Hematopoietic multipotent progenitor cell treated with erythropoietin and hydrocortisone succinate and interleukin-3 and kit ligand, for 15 days (in vitro differentiated cells): ENCODE data around the gene ZNF652.

Experiments used
- DNase-seq: peaks from one replicate; pipeline ENCODE4 v3.0.0-alpha.2; 2015; ENCODE audit warnings: low spot score

The ZNF652 gene

GRCh38 chr17:49358641-49359247, 3.3 kb downstream of the ZNF652 start:
- no peak for DNase-seq

GRCh38 chr17:49357516-49357915, 4.5 kb downstream of the ZNF652 start:
- no peak for DNase-seq

- DNase-seq: no peak
These were observed 5.7 kb downstream of the ZNF652 start for GRCh38 chr17:49356320-49356719.

GRCh38 chr17:49353607-49354006, 8.4 kb downstream of the ZNF652 start:
- DNase-seq: no peak

- DNase-seq: no peak
These were observed 9.4 kb downstream of the ZNF652 start for GRCh38 chr17:49352587-49353154.

GRCh38 chr17:49351572-49352140, 10.4 kb downstream of the ZNF652 start:
- DNase-seq: no peak

GRCh38 chr17:49349541-49349940, 12.5 kb downstream of the ZNF652 start:
- DNase-seq: no peak

GRCh38 chr17:49344914-49345313, 17.1 kb downstream of the ZNF652 start:
- no peak for DNase-seq

- DNase-seq: no peak
These were observed 18.8 kb downstream of the ZNF652 start for GRCh38 chr17:49343273-49343672.

- no peak for DNase-seq
These were observed 19.5 kb downstream of the ZNF652 start for GRCh38 chr17:49342575-49342936.

- no peak for DNase-seq
These were observed 20.7 kb downstream of the ZNF652 start for GRCh38 chr17:49341356-49341755.

- DNase-seq: no peak
These were observed 22.7 kb downstream of the ZNF652 start for GRCh38 chr17:49339354-49339753.

GRCh38 chr17:49338883-49339282, 23.2 kb downstream of the ZNF652 start:
- no peak for DNase-seq

GRCh38 chr17:49337884-49338283, 24.2 kb downstream of the ZNF652 start:
- no peak for DNase-seq

- DNase-seq: no peak
These were observed 27.1 kb downstream of the ZNF652 start for GRCh38 chr17:49334744-49335512.

GRCh38 chr17:49333804-49334203, 28.2 kb downstream of the ZNF652 start:
- no peak for DNase-seq

- DNase-seq: no peak
These were observed 33.9 kb downstream of the ZNF652 start for GRCh38 chr17:49327835-49328784.

- DNase-seq: no peak
These were observed 36.1 kb downstream of the ZNF652 start for GRCh38 chr17:49325980-49326379.

- no peak for DNase-seq
These were observed 43.5 kb downstream of the ZNF652 start for GRCh38 chr17:49318435-49318965.

- no peak for DNase-seq
These were observed 45.0 kb downstream of the ZNF652 start for GRCh38 chr17:49316889-49317675.

- no peak for DNase-seq
These were observed 45.8 kb downstream of the ZNF652 start for GRCh38 chr17:49316258-49316570.
